Ectodermal cell (in vitro differentiated cells): Measurements from ENCODE around the gene PACSIN3.

Experiments used
- H3K27ac ChIP-seq: 2 replicates; pipeline ENCODE4 v1.7.0; 2013; ENCODE audit warnings: mild to moderate bottlenecking, low read depth, low read length; ENCODE audit not compliant: insufficient read depth, poor library complexity, severe bottlenecking
- H3K27me3 ChIP-seq: 2 replicates; pipeline ENCODE4 v1.7.0; 2013; ENCODE audit warnings: mild to moderate bottlenecking, low read length; ENCODE audit not compliant: insufficient read depth, control insufficient read depth, poor library complexity, severe bottlenecking
- H3K36me3 ChIP-seq: one replicate; pipeline ENCODE4 v1.7.0; 2013; ENCODE audit warnings: low read length; ENCODE audit not compliant: control insufficient read depth, insufficient read depth
- H3K4me1 ChIP-seq: one replicate; pipeline ENCODE4 v1.7.0; 2013; ENCODE audit warnings: low read length; ENCODE audit not compliant: control insufficient read depth, insufficient read depth
- H3K4me3 ChIP-seq: 2 replicates; pipeline ENCODE4 v1.7.0; 2013; ENCODE audit warnings: low read depth, low read length, control low read depth; ENCODE audit not compliant: insufficient read depth
- H3K9me3 ChIP-seq: 2 replicates; pipeline ENCODE4 v1.7.0; 2013; ENCODE audit warnings: mild to moderate bottlenecking, low read length, moderate library complexity; ENCODE audit not compliant: control insufficient read depth
- WGBS, 2 experiments: methylation state at CpG; one replicate each; pipeline ENCODE4 v1.1.7; 2013; ENCODE audit warnings: missing lambda C conversion rate in 2 of 2; 5-methylcytosine and 5-hydroxymethylcytosine counted together

Gene PACSIN3

GRCh38 chr11:47177846-47178245, 8.4 kb downstream of the PACSIN3 start:
- no peaks in the 10 kb centered on the region for H3K27me3 ChIP-seq
- H3K9me3 ChIP-seq: no peaks in the 10 kb centered on the region
- H3K4me3 ChIP-seq: no peak overlapping the region
- H3K4me1 ChIP-seq: peaks cover 5% of the 10 kb centered on the region
- H3K36me3 ChIP-seq: peaks cover 16% of the 10 kb centered on the region
- 87 to 88% methylated on average over 6 of the region's 6 CpGs for WGBS, 2 experiments
- H3K27ac ChIP-seq: peak overlapping the region; percentile 84

GRCh38 chr11:47177229-47177845, 8.9 kb downstream of the PACSIN3 start:
- WGBS, 2 experiments: 11 to 13% methylated on average over 21 of the region's 21 CpGs
- Histone ChIP-seq H3K36me3 (peaks cover 20% of the 10 kb centered on the region), H3K9me3 (no peaks in the 10 kb centered on the region), H3K27me3 (no peaks in the 10 kb centered on the region), H3K4me1 (peaks cover 5% of the 10 kb centered on the region), H3K4me3 (peak overlapping the region; percentile 100), H3K27ac (peak overlapping the region; percentile 84)

GRCh38 chr11:47176328-47177228, 9.7 kb downstream of the PACSIN3 start, which contains the start of gene ARFGAP2:
Gene ARFGAP2 (minus strand): TSS chr11:47176879. CDS start chr11:47176853, 26 bp downstream.
- Histone ChIP-seq H3K27me3 (no peaks in the 10 kb centered on the region), H3K4me1 (peaks cover 5% of the 10 kb centered on the region), H3K9me3 (no peaks in the 10 kb centered on the region), H3K36me3 (peaks cover 28% of the 10 kb centered on the region), H3K4me3 (peak within 1 kb of the TSS; percentile 100), H3K27ac (peak within 1 kb of the TSS; percentile 84)
- 0% methylated on average over 89 of the region's 89 CpGs for WGBS, 2 experiments

GRCh38 chr11:47175746-47176327, 10.4 kb downstream of the PACSIN3 start:
- Histone ChIP-seq H3K36me3 (peaks cover 33% of the 10 kb centered on the region), H3K9me3 (no peaks in the 10 kb centered on the region), H3K27me3 (no peaks in the 10 kb centered on the region), H3K4me3 (peak overlapping the region; percentile 100), H3K27ac (no peak overlapping the region), H3K4me1 (peaks cover 5% of the 10 kb centered on the region)
- 53 to 54% methylated on average over 14 of the region's 14 CpGs for WGBS, 2 experiments

- Histone ChIP-seq H3K9me3 (no peaks in the 10 kb centered on the region), H3K4me1 (peaks cover 5% of the 10 kb centered on the region), H3K27ac (no peak overlapping the region), H3K4me3 (no peak overlapping the region), H3K27me3 (no peaks in the 10 kb centered on the region), H3K36me3 (peaks cover 44% of the 10 kb centered on the region)
- WGBS, 2 experiments: 94% methylated on average over 6 of the region's 6 CpGs
Observed at GRCh38 chr11:47172740-47173336, 13.4 kb downstream of the PACSIN3 start.

GRCh38 chr11:47171856-47172255, 14.4 kb downstream of the PACSIN3 start:
- no peak overlapping the region for H3K27ac ChIP-seq
- H3K36me3 ChIP-seq: peaks cover 54% of the 10 kb centered on the region
- no peaks in the 10 kb centered on the region for H3K27me3 ChIP-seq
- WGBS, 2 experiments: 88% methylated on average over 8 of the region's 8 CpGs
- no peak overlapping the region for H3K4me3 ChIP-seq
- peaks cover 5% of the 10 kb centered on the region for H3K4me1 ChIP-seq
- no peaks in the 10 kb centered on the region for H3K9me3 ChIP-seq

GRCh38 chr11:47171061-47171838, 15.0 kb downstream of the PACSIN3 start:
- 95% methylated on average over 16 of the region's 16 CpGs for WGBS, 2 experiments
- H3K4me3 ChIP-seq: no peak overlapping the region
- peaks cover 5% of the 10 kb centered on the region for H3K4me1 ChIP-seq
- no peaks in the 10 kb centered on the region for H3K27me3 ChIP-seq
- H3K27ac ChIP-seq: no peak overlapping the region
- H3K36me3 ChIP-seq: peaks cover 60% of the 10 kb centered on the region
- no peaks in the 10 kb centered on the region for H3K9me3 ChIP-seq

GRCh38 chr11:47166368-47166767, 19.9 kb downstream of the PACSIN3 start:
- Histone ChIP-seq H3K36me3 (peaks cover 43% of the 10 kb centered on the region), H3K27me3 (no peaks in the 10 kb centered on the region), H3K4me1 (no peaks in the 10 kb centered on the region), H3K27ac (no peak overlapping the region), H3K9me3 (no peaks in the 10 kb centered on the region), H3K4me3 (no peak overlapping the region)
- WGBS, 2 experiments: 95 to 97% methylated on average over 5 of the region's 5 CpGs

GRCh38 chr11:47165253-47165840, 20.9 kb downstream of the PACSIN3 start:
- Histone ChIP-seq H3K36me3 (peaks cover 38% of the 10 kb centered on the region), H3K27me3 (no peaks in the 10 kb centered on the region), H3K4me3 (no peak overlapping the region), H3K9me3 (no peaks in the 10 kb centered on the region), H3K4me1 (no peaks in the 10 kb centered on the region), H3K27ac (no peak overlapping the region)
- WGBS, 2 experiments: 93 to 96% methylated on average over 16 of the region's 16 CpGs
